ENCODE data around the gene ALAS1.
A peak's percentile ranks its signal among the peaks of the same experiment; 100 is the strongest.

ALAS1 gene

GRCh38 chr3:52249683-52250082 lies 51.7 kb downstream of the ALAS1 start:
- DNase-seq (ENCODE audit: low spot score), result no peak

- no peak for DNase-seq (ENCODE audit: low spot score)
These were observed 52.2 kb downstream of the ALAS1 start for GRCh38 chr3:52250122-52250521.

- peak; percentile 53 for DNase-seq (ENCODE audit: low spot score)
These were observed 55.6 kb downstream of the ALAS1 start for GRCh38 chr3:52253314-52254304.

- no peak for DNase-seq (ENCODE audit: low spot score)
These were observed 56.6 kb downstream of the ALAS1 start for GRCh38 chr3:52254608-52255007.

- no peak for DNase-seq (ENCODE audit: low spot score)
These were observed 58.2 kb downstream of the ALAS1 start for GRCh38 chr3:52256159-52256558.

- DNase-seq (ENCODE audit: low spot score), result no peak
These were observed 58.7 kb downstream of the ALAS1 start for GRCh38 chr3:52256622-52257021.

GRCh38 chr3:52257911-52258310 lies 60.0 kb downstream of the ALAS1 start:
- no peak for DNase-seq (ENCODE audit: low spot score)

GRCh38 chr3:52259035-52259434 lies 61.1 kb downstream of the ALAS1 start:
- peak; percentile 78 for DNase-seq (ENCODE audit: low spot score)

- DNase-seq (ENCODE audit: low spot score), result no peak
These were observed 61.5 kb downstream of the ALAS1 start for GRCh38 chr3:52259448-52259847.

GRCh38 chr3:52262447-52262846 lies 64.5 kb downstream of the ALAS1 start:
- DNase-seq (ENCODE audit: low spot score), result no peak
